HEK293 (cell line): Measurements from ENCODE around the gene ACSM3.
"Not testable (repeated sequence)": the region's sequence is repeated elsewhere in the genome, so short reads cannot be mapped to it uniquely, and the experiment has no call there.

Experiments
- SP3 ChIP-seq: fragments of 450-650 bp; formaldehyde crosslinking; IDR thresholded peaks from 2 replicates; pipeline ENCODE4 v1.5.1; 2016; ENCODE audit warnings: missing biosample characterization, missing genetic modification characterization
- ZBTB7A ChIP-seq: fragments of 450-650 bp; formaldehyde crosslinking; IDR thresholded peaks from 2 replicates; pipeline ENCODE4 v1.5.1; 2016; ENCODE audit warnings: low read depth, missing biosample characterization, missing genetic modification characterization
- ZNF501 ChIP-seq: fragments of 450-650 bp; formaldehyde crosslinking; IDR thresholded peaks from 2 replicates; pipeline ENCODE4 v1.5.1; 2016; ENCODE audit warnings: missing biosample characterization, missing genetic modification characterization
- ZNF530 ChIP-seq: fragments of 450-650 bp; formaldehyde crosslinking; IDR thresholded peaks from 2 replicates; pipeline ENCODE4 v1.5.1; 2016; ENCODE audit warnings: low read depth, missing biosample characterization, missing genetic modification characterization
- TF ChIP-seq, protein P1 (sequence below): fragments of 450-650 bp; formaldehyde crosslinking; IDR thresholded peaks from 2 replicates; pipeline ENCODE4 v1.5.1; 2016; ENCODE audit warnings: missing biosample characterization, missing genetic modification characterization
- TF ChIP-seq, protein P2 (sequence below): fragments of 450-650 bp; formaldehyde crosslinking; IDR thresholded peaks from 2 replicates; pipeline ENCODE4 v1.5.1; 2017; ENCODE audit warnings: missing biosample characterization, missing genetic modification characterization

DNA sequence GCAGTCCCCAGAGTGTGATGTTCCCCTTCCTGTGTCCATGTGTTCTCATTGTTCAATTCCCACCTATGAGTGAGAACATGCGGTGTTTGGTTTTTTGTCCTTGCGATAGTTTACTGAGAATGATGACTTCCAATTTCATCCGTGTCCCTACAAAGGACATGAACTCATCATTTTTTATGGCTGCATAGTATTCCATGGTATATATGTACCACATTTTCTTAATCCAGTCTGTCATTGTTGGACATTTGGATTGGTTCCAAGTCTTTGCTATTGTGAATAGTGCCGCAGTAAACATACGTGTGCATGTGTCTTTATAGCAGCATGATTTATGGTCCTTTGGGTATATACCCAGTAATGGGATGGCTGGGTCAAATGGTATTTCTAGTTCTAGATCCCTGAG lies 8.0 kb upstream of the ACSM3 start:
- not testable (repeated sequence) for TF ChIP-seq ZNF501 (tag by site-specific recombination); ZBTB7A; SP3; ZNF530 (tag by site-specific recombination)
- TF ChIP-seq, protein P1, sequence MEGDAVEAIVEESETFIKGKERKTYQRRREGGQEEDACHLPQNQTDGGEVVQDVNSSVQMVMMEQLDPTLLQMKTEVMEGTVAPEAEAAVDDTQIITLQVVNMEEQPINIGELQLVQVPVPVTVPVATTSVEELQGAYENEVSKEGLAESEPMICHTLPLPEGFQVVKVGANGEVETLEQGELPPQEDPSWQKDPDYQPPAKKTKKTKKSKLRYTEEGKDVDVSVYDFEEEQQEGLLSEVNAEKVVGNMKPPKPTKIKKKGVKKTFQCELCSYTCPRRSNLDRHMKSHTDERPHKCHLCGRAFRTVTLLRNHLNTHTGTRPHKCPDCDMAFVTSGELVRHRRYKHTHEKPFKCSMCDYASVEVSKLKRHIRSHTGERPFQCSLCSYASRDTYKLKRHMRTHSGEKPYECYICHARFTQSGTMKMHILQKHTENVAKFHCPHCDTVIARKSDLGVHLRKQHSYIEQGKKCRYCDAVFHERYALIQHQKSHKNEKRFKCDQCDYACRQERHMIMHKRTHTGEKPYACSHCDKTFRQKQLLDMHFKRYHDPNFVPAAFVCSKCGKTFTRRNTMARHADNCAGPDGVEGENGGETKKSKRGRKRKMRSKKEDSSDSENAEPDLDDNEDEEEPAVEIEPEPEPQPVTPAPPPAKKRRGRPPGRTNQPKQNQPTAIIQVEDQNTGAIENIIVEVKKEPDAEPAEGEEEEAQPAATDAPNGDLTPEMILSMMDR (tag by site-specific recombination): not testable (repeated sequence)
- TF ChIP-seq, protein P2, sequence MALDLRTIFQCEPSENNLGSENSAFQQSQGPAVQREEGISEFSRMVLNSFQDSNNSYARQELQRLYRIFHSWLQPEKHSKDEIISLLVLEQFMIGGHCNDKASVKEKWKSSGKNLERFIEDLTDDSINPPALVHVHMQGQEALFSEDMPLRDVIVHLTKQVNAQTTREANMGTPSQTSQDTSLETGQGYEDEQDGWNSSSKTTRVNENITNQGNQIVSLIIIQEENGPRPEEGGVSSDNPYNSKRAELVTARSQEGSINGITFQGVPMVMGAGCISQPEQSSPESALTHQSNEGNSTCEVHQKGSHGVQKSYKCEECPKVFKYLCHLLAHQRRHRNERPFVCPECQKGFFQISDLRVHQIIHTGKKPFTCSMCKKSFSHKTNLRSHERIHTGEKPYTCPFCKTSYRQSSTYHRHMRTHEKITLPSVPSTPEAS: not testable (repeated sequence)
